GM12874 (cell line): Measurements from ENCODE around the gene SDR42E2.

Experiments
- TF ChIP-seq, protein P1 (sequence below): IDR thresholded peaks from 2 replicates; pipeline ENCODE4 v1.5.1; 2011; ENCODE audit warnings: low read depth, mild to moderate bottlenecking, control low read depth, low read length, moderate library complexity; ENCODE audit not compliant: insufficient read depth

The SDR42E2 gene

GRCh38 chr16:22161999-22162655, at the start of gene SDR42E2:
Gene SDR42E2, plus strand, starts transcription at chr16:22162506. Its CDS starts 3,077 bp downstream, at chr16:22165583.
- TF ChIP-seq, protein P1, sequence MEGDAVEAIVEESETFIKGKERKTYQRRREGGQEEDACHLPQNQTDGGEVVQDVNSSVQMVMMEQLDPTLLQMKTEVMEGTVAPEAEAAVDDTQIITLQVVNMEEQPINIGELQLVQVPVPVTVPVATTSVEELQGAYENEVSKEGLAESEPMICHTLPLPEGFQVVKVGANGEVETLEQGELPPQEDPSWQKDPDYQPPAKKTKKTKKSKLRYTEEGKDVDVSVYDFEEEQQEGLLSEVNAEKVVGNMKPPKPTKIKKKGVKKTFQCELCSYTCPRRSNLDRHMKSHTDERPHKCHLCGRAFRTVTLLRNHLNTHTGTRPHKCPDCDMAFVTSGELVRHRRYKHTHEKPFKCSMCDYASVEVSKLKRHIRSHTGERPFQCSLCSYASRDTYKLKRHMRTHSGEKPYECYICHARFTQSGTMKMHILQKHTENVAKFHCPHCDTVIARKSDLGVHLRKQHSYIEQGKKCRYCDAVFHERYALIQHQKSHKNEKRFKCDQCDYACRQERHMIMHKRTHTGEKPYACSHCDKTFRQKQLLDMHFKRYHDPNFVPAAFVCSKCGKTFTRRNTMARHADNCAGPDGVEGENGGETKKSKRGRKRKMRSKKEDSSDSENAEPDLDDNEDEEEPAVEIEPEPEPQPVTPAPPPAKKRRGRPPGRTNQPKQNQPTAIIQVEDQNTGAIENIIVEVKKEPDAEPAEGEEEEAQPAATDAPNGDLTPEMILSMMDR = no peak

- TF ChIP-seq, protein P1 = no peak
Observed at GRCh38 chr16:22116095-22116700, 46.1 kb upstream of the SDR42E2 start.

DNA sequence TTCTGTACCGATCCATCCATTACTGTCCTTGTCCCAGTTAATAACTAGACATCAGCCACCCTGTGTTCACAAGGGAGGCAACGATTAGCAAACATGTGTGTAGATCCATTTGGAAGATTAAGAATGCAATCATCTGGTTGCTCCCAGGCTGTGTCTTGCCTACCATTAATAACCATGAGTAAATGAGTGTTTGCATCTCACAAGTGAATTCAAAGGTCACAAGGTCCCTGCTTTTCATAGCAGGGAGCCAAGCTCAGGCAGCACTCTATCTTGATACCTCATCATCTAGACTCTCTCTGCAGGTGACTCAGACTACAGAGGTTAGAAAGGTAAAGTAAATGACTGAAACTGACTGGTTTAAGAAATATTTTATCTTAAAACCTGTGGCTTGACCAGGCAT, 44.7 kb upstream of the SDR42E2 start:
- TF ChIP-seq, protein P1 = no peak

DNA sequence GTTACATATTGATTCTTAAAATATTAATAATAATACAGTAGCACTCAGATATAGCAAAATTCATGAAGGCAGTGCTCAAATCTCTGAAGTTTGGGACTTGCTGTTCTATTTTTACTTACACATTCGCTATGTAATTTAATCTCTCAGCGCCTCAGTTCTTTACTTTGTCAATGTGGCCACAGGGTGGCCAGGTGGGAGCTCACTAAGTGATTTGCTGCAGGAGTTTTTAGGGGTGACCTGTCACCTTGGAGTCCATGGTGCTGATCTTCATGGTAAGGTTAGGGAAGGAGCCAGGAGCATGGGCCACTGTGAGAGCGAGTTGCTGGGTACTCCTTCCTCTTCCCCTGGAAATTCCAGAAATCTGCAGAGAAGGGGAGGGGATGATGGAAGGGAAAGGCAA, 41.9 kb upstream of the SDR42E2 start:
- TF ChIP-seq, protein P1 = no peak

DNA sequence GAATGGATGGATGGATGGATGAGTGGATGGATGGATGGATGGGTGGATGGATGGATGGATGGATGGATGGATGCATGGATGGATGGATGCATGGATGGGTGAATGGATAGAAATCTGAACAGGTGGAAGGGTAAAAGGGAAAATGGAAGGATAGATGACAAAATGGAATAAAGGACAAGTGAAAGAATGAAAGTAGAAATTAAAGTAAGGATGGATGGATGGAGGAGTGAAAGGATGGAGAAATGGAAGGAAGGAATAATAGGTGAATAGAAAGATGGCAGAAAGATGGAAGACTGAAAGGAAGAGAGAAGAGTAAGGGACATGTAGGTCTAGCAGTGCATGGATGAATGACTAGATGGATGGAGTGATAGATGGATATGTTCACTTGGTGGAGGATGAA, 40.1 kb upstream of the SDR42E2 start:
- TF ChIP-seq, protein P1 = no peak

DNA sequence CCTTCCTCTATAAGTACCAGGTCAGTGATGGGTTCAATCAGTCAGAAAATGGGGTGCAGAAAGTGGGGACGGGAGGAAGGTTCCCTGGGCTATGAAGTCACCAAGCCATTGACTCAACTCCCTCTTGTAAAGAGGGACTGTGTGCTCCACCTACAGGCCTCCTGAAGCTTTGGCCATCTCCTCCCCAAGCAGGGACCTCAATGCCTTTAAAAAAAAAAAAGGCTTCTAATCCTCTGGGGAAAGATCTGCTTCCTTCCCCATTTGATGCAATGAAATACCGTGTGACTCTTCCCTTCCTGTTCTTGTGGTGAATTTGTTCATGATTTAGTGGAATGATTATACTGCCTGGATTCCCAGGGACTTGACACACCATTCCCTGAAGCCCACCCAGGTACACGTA, 39.2 kb upstream of the SDR42E2 start:
- TF ChIP-seq, protein P1 = 0 out of 2 replicates have a peak, but pooled peaks have one; percentile 10

GRCh38 chr16:22123759-22124490, 38.4 kb upstream of the SDR42E2 start:
- TF ChIP-seq, protein P1 = no peak
